SK-N-SH treated with all-trans-retinoic acid at 6 μM for 48 hours (cell line): Measurements from ENCODE around the gene KRTAP5-8.

Experiments
- ARNTL ChIP-seq: fragments of 450-650 bp; formaldehyde crosslinking; IDR thresholded peaks from 2 replicates; pipeline ENCODE4 v1.5.0; 2020; ENCODE audit warnings: low read depth, mild to moderate bottlenecking, moderate library complexity, borderline replicate concordance
- ESRRG ChIP-seq: fragments of 250-450 bp; sonication (Bioruptor Pico); IDR thresholded peaks from 2 replicates; pipeline ENCODE4 v1.6.1; 2021; ENCODE audit warnings: mild to moderate bottlenecking
- OSR1 ChIP-seq: fragments of 250-450 bp; sonication (Bioruptor Pico); IDR thresholded peaks from 2 replicates; pipeline ENCODE4 v1.8.0; 2022; ENCODE audit warnings: moderate library complexity, mild to moderate bottlenecking, inconsistent platforms
- TCF4 ChIP-seq: fragments of 250-450 bp; sonication (Bioruptor Pico); IDR thresholded peaks from 2 replicates; pipeline ENCODE4 v1.8.0; 2021; ENCODE audit warnings: mild to moderate bottlenecking, moderate library complexity, borderline replicate concordance
- TOX ChIP-seq: fragments of 250-450 bp; sonication (Bioruptor Pico); IDR thresholded peaks from 2 replicates; pipeline ENCODE4 v1.8.0; 2021; ENCODE audit warnings: mild to moderate bottlenecking, moderate library complexity, borderline replicate concordance
- ZFP3 ChIP-seq: fragments of 250-450 bp; sonication (Bioruptor Pico); IDR thresholded peaks from 2 replicates; pipeline ENCODE4 v1.5.0; 2020; ENCODE audit warnings: mild to moderate bottlenecking, moderate library complexity
- ZFP30 ChIP-seq: fragments of 450-650 bp; formaldehyde crosslinking; IDR thresholded peaks from 2 replicates; pipeline ENCODE4 v1.5.0; 2022; ENCODE audit warnings: mild to moderate bottlenecking, moderate library complexity
- ZNF565 ChIP-seq: fragments of 450-650 bp; formaldehyde crosslinking; conservative IDR thresholded peaks from 2 replicates; pipeline ENCODE4 v1.5.0; 2020; ENCODE audit warnings: low read depth, mild to moderate bottlenecking, moderate library complexity
- TF ChIP-seq, protein P1 (sequence below): fragments of 250-450 bp; sonication (Bioruptor Pico); IDR thresholded peaks from 2 replicates; pipeline ENCODE4 v1.8.0; 2020; ENCODE audit warnings: mild to moderate bottlenecking, moderate library complexity, borderline replicate concordance
- TF ChIP-seq, protein P2 (sequence below): fragments of 250-450 bp; sonication (Bioruptor Pico); IDR thresholded peaks from 2 replicates; pipeline ENCODE4 v1.5.1; 2021; ENCODE audit warnings: mild to moderate bottlenecking, moderate library complexity

DNA sequence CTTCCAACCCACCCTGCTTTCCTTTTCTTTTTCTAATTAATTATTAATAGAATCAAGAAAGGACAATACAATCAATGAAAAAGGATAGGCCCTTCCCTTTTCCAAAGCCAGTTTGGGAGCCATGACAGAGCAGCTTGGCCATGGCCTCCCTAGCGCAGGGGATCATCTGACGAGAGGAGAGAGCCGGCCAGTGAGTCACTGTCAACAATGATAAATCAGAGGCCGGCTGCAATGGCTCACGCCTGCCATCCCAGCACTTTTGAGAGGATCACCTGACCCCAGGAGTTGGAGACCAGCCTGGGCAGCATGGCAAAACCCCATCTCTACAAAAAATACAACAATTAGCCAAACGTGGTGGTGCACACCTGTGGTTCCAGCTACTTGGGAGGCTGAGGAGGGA is 38.3 kb upstream of the KRTAP5-8 start:
- TF ChIP-seq ZFP30: no peak
- TF ChIP-seq OSR1 (CRISPR knock-in tag): no peak
- no peak for TF ChIP-seq ARNTL (CRISPR knock-in tag)
- no peak for TF ChIP-seq TOX
- TF ChIP-seq, protein P1, sequence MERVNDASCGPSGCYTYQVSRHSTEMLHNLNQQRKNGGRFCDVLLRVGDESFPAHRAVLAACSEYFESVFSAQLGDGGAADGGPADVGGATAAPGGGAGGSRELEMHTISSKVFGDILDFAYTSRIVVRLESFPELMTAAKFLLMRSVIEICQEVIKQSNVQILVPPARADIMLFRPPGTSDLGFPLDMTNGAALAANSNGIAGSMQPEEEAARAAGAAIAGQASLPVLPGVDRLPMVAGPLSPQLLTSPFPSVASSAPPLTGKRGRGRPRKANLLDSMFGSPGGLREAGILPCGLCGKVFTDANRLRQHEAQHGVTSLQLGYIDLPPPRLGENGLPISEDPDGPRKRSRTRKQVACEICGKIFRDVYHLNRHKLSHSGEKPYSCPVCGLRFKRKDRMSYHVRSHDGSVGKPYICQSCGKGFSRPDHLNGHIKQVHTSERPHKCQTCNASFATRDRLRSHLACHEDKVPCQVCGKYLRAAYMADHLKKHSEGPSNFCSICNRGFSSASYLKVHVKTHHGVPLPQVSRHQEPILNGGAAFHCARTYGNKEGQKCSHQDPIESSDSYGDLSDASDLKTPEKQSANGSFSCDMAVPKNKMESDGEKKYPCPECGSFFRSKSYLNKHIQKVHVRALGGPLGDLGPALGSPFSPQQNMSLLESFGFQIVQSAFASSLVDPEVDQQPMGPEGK (CRISPR knock-in tag): no peak
- TF ChIP-seq ZFP3 (CRISPR knock-in tag): no peak
- TF ChIP-seq, protein P2, sequence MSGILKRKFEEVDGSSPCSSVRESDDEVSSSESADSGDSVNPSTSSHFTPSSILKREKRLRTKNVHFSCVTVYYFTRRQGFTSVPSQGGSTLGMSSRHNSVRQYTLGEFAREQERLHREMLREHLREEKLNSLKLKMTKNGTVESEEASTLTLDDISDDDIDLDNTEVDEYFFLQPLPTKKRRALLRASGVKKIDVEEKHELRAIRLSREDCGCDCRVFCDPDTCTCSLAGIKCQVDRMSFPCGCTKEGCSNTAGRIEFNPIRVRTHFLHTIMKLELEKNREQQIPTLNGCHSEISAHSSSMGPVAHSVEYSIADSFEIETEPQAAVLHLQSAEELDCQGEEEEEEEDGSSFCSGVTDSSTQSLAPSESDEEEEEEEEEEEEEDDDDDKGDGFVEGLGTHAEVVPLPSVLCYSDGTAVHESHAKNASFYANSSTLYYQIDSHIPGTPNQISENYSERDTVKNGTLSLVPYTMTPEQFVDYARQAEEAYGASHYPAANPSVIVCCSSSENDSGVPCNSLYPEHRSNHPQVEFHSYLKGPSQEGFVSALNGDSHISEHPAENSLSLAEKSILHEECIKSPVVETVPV: no peak
- no peak for TF ChIP-seq ZNF565
- TF ChIP-seq TCF4 (CRISPR knock-in tag): no peak
- TF ChIP-seq ESRRG: no peak
